Progenitor cell of endocrine pancreas (in vitro differentiated cells): ENCODE data around the gene KCNIP1. TPM values are rescaled to one million over a fixed set of nuclear protein-coding genes. Genes with fewer than 3 reads are reported as not detected.

Source experiments
- DNase-seq: peaks from one replicate; pipeline ENCODE4 v3.0.0; 2021; ENCODE audit warnings: low spot score; ENCODE audit not compliant: unreplicated experiment
- H3K27ac Mint-ChIP-seq: 2 replicates; pipeline ENCODE4 v1.8.0; 2021; ENCODE audit warnings: mild to moderate bottlenecking, moderate library complexity, mixed read lengths
- H3K27me3 Mint-ChIP-seq: 2 replicates; pipeline ENCODE4 v1.8.0; 2021; ENCODE audit warnings: mixed read lengths
- H3K36me3 Mint-ChIP-seq: 2 replicates; pipeline ENCODE4 v1.8.0; 2022; ENCODE audit warnings: mixed read lengths; ENCODE audit not compliant: insufficient read depth
- H3K4me1 Mint-ChIP-seq: 2 replicates; pipeline ENCODE4 v1.8.0; 2021; ENCODE audit warnings: low read depth, mixed read lengths
- H3K4me3 Mint-ChIP-seq: 2 replicates; pipeline ENCODE4 v1.8.0; 2021; ENCODE audit warnings: low read depth, mild to moderate bottlenecking, moderate library complexity, mixed read lengths
- H3K9me3 Mint-ChIP-seq: 2 replicates; pipeline ENCODE4 v1.8.0; 2021; ENCODE audit warnings: low read depth, mixed read lengths
- CTCF ChIP-seq: fragments of 200-600 bp; sonication (generic); IDR thresholded peaks from one replicate; pipeline ENCODE4 v1.5.0; 2021; ENCODE audit warnings: antibody characterized with exemption, mild to moderate bottlenecking; ENCODE audit not compliant: unreplicated experiment
- total RNA-seq: library from RNA; stranded (reverse); gene quantifications from 2 replicates; pipeline ENCODE4 v1.2.1, GENCODE V29; 2021

Gene KCNIP1
- total RNA-seq, 1 donor from 2014 or later: 18.2 TPM

GRCh38 chr5:170579601-170580000 is 75.8 kb downstream of the KCNIP1 start:
- H3K27ac Mint-ChIP-seq: no peak overlapping the region
- H3K4me1 Mint-ChIP-seq: peaks cover 5% of the 10 kb centered on the region
- TF ChIP-seq CTCF: no peak
- no peak overlapping the region for H3K4me3 Mint-ChIP-seq
- DNase-seq: no peak
- H3K27me3 Mint-ChIP-seq: no peaks in the 10 kb centered on the region
- H3K9me3 Mint-ChIP-seq: peaks cover 4% of the 10 kb centered on the region
- H3K36me3 Mint-ChIP-seq: no peaks in the 10 kb centered on the region

- peaks cover 5% of the 10 kb centered on the region for H3K4me1 Mint-ChIP-seq
- no peak for DNase-seq
- TF ChIP-seq CTCF: no peak
- no peaks in the 10 kb centered on the region for H3K36me3 Mint-ChIP-seq
- H3K27me3 Mint-ChIP-seq: no peaks in the 10 kb centered on the region
- H3K4me3 Mint-ChIP-seq: no peak overlapping the region
- H3K27ac Mint-ChIP-seq: no peak overlapping the region
- peaks cover 4% of the 10 kb centered on the region for H3K9me3 Mint-ChIP-seq
Observed at GRCh38 chr5:170581211-170581610, 77.4 kb downstream of the KCNIP1 start.

- Mint-ChIP-seq H3K4me1 (peaks cover 3% of the 10 kb centered on the region), H3K27ac (no peak overlapping the region), H3K4me3 (no peak overlapping the region), H3K27me3 (peaks cover 3% of the 10 kb centered on the region), H3K36me3 (peaks cover 2% of the 10 kb centered on the region), H3K9me3 (peaks cover 7% of the 10 kb centered on the region)
- no peak for DNase-seq
- no peak for TF ChIP-seq CTCF
Observed at GRCh38 chr5:170582644-170583330, 79.0 kb downstream of the KCNIP1 start.

- H3K4me1 Mint-ChIP-seq: peaks cover 3% of the 10 kb centered on the region
- H3K9me3 Mint-ChIP-seq: peaks cover 3% of the 10 kb centered on the region
- peaks cover 3% of the 10 kb centered on the region for H3K27me3 Mint-ChIP-seq
- no peak for DNase-seq
- no peak for TF ChIP-seq CTCF
- H3K36me3 Mint-ChIP-seq: peaks cover 2% of the 10 kb centered on the region
- no peak overlapping the region for H3K4me3 Mint-ChIP-seq
- no peak overlapping the region for H3K27ac Mint-ChIP-seq
Observed at GRCh38 chr5:170584003-170584402, 80.2 kb downstream of the KCNIP1 start.

GRCh38 chr5:170584450-170585058 is 80.7 kb downstream of the KCNIP1 start:
- H3K27ac Mint-ChIP-seq: no peak overlapping the region
- peaks cover 3% of the 10 kb centered on the region for H3K27me3 Mint-ChIP-seq

More at GRCh38 chr5:170584450-170585058, 80.7 kb downstream of the KCNIP1 start:
- Mint-ChIP-seq H3K4me3 (no peak overlapping the region), H3K4me1 (peaks cover 3% of the 10 kb centered on the region), H3K36me3 (peaks cover 2% of the 10 kb centered on the region), H3K9me3 (peaks cover 3% of the 10 kb centered on the region)
- no peak for TF ChIP-seq CTCF
- no peak for DNase-seq
